NT2/D1 (cell line): ENCODE results near the gene L3MBTL3.

ENCODE experiments used
- DNase-seq: peaks from one replicate; pipeline ENCODE4 v3.0.0-alpha.2; 2011; ENCODE audit warnings: low read depth, low spot score
- H3K27me3 ChIP-seq: 2 replicates; pipeline ENCODE4 v1.6.0; 2011; ENCODE audit warnings: mild to moderate bottlenecking; ENCODE audit not compliant: insufficient read length, insufficient read depth
- H3K36me3 ChIP-seq: 2 replicates; pipeline ENCODE4 v1.6.1; 2011; ENCODE audit warnings: mild to moderate bottlenecking, low read length, mixed read lengths; ENCODE audit not compliant: insufficient read depth, insufficient read length
- H3K4me1 ChIP-seq: 2 replicates; pipeline ENCODE4 v1.5.1; 2011; ENCODE audit not compliant: insufficient read depth, insufficient read length
- H3K4me3 ChIP-seq: 2 replicates; pipeline ENCODE4 v1.5.1; 2011; ENCODE audit warnings: low read depth; ENCODE audit not compliant: insufficient read length
- H3K9ac ChIP-seq: 2 replicates; pipeline ENCODE4 v1.6.0; 2011; ENCODE audit warnings: low read depth; ENCODE audit not compliant: insufficient read length
- H3K9me3 ChIP-seq: 2 replicates; pipeline ENCODE4 v1.5.1; 2011; ENCODE audit warnings: mild to moderate bottlenecking, low read length; ENCODE audit not compliant: insufficient read depth
- SUZ12 ChIP-seq: IDR thresholded peaks from 2 replicates; pipeline ENCODE4 v1.6.1; 2011; ENCODE audit not compliant: insufficient read length, insufficient read depth; ENCODE audit errors: extremely low read depth
- YY1 ChIP-seq: IDR thresholded peaks from 2 replicates; pipeline ENCODE4 v1.6.1; 2011; ENCODE audit not compliant: insufficient read length, insufficient read depth
- ZNF274 ChIP-seq: IDR thresholded peaks from 2 replicates; pipeline ENCODE4 v1.6.1; 2011; ENCODE audit warnings: mild to moderate bottlenecking, low read depth, low read length

Gene L3MBTL3

DNA sequence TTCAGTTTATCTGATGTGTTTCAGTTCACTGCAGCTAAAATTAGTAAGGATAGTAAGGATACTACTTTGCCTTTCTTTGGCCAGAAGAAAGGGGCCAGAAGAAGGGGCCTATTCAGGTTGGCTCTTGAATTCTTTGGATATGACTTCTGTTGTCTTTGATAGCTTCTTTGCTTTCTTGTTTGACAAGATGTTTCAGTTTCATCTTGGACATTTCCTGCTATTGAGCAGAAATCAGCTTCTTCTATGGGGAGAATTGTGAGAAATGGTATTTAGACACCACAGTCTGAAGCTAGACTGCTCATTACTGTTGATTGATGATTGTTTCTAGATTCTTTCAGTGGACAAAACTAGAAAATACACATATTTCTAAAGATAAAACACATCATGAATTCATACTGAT is 23.2 kb downstream of the L3MBTL3 start:
- Histone ChIP-seq H3K27me3 (no peaks in the 10 kb centered on the region), H3K9ac (no peak overlapping the region), H3K36me3 (no peaks in the 10 kb centered on the region), H3K4me1 (no peaks in the 10 kb centered on the region), H3K9me3 (no peaks in the 10 kb centered on the region), H3K4me3 (no peak overlapping the region)
- TF ChIP-seq SUZ12 (no peak), ZNF274 (no peak), YY1 (no peak)
- DNase-seq: no peak

DNA sequence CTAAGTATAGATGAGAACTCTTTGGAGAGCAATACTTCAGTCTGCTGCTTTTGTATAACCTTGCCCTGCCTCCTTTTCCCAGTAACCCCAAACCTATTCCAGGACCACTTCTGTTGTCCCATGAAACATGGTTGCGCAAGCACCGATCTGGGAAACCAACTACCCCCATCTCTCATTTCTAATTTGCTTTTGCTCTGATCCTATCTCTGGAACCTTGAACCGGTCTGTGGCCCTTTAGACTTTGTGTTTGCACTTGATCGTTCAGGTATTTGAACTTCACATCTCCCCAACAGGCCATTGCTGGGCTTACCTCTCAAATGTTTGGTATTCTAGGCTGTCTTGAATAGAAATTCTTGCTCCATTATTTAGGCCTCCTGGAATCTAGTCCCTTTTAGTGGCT is 25.0 kb downstream of the L3MBTL3 start:
- no peaks in the 10 kb centered on the region for H3K9me3 ChIP-seq
- no peak for DNase-seq
- no peak overlapping the region for H3K9ac ChIP-seq
- H3K27me3 ChIP-seq: no peaks in the 10 kb centered on the region
- H3K4me1 ChIP-seq: no peaks in the 10 kb centered on the region
- H3K4me3 ChIP-seq: no peak overlapping the region
- no peaks in the 10 kb centered on the region for H3K36me3 ChIP-seq
- TF ChIP-seq YY1: no peak
- no peak for TF ChIP-seq ZNF274
- TF ChIP-seq SUZ12: no peak

DNA sequence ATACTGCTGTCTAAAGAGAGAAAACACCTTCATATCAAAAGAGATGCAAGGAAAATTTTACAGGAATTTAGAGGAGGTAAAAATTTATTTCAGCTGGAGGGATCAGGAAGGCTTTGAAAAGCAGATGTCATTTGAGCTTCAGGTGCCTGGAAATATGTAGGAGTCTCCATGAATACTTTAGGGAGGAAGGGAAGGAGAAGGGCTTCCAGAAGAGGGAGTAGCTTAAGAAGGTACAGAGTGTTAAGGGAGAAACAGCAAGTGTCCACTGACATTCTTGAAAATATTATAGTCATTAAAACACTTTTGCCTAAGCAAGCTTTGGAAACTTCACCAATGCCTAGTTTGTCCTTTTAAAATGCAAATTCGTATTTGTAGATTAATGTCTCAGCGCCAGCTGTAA is 27.2 kb downstream of the L3MBTL3 start:
- no peaks in the 10 kb centered on the region for H3K4me1 ChIP-seq
- TF ChIP-seq SUZ12 (no peak), ZNF274 (no peak), YY1 (no peak)
- H3K27me3 ChIP-seq: no peaks in the 10 kb centered on the region
- H3K9me3 ChIP-seq: no peaks in the 10 kb centered on the region
- H3K9ac ChIP-seq: no peak overlapping the region
- H3K4me3 ChIP-seq: no peak overlapping the region
- H3K36me3 ChIP-seq: no peaks in the 10 kb centered on the region
- no peak for DNase-seq

DNA sequence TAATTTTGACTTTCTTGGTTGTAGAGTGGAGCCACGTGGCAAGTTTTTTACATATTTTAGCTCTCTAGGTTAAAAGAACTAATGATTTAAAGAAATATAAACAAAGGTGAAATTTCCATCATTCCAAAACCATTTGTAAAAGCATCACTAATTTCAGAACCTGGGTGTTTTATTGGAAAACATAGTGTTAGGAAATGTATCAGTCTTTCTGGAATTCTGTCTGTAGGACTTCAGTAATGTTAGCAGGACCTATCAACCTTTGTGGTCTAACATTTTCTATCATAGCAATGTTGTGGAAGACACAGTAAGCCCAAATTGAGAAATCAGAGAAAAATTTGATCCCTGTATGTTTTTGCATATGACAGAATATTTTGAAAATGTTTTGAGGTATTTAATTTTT is 28.3 kb downstream of the L3MBTL3 start:
- Histone ChIP-seq H3K36me3 (peaks cover 6% of the 10 kb centered on the region), H3K9ac (no peak overlapping the region), H3K4me1 (no peaks in the 10 kb centered on the region), H3K9me3 (no peaks in the 10 kb centered on the region), H3K27me3 (no peaks in the 10 kb centered on the region), H3K4me3 (no peak overlapping the region)
- DNase-seq: no peak
- TF ChIP-seq ZNF274 (no peak), SUZ12 (no peak), YY1 (no peak)

DNA sequence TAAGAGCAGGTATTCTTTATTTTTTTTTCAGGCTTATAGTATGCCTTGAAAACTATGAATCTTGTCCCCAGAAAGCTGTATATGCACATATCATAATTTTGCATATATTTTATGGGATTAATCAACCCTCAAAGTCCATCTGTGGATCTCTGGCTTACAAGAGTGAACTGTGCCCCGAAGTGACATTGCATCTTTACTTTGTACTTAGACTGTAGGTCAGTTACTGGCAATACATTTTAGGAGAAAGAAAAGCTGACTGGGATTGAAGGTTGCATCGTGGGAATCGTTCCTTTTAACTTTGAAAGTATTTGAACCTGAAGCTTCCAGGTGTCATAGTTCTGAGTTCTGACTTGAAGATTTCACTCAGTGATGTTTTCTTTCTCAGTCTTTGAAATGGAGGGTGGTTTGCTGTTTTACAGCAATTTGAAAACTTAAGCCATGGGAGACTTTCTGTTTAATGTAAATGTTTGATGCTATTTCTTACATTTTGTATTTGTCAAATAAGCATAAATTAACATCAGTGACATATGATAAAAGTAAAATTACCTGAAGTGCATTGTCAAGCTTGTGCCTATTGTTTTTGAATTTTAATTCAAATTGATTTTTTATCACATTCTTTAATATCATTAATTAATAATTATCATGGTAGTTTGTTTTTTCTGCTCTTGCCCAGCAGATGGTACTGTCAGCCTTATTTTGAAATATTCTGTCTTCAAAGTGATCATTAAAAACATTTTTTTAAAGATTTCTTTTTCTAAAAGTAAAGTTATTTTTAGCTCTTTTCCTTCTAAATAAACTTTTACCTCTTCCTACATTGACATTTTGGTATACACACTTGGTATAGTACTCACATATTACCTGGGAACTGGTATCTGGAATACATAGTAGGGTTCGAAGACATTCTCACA is 29.0 kb downstream of the L3MBTL3 start:
- DNase-seq: no peak
- Histone ChIP-seq H3K36me3 (peaks cover 8% of the 10 kb centered on the region), H3K9me3 (no peaks in the 10 kb centered on the region), H3K4me1 (no peaks in the 10 kb centered on the region), H3K4me3 (no peak overlapping the region), H3K27me3 (no peaks in the 10 kb centered on the region), H3K9ac (no peak overlapping the region)
- TF ChIP-seq ZNF274 (no peak), SUZ12 (no peak), YY1 (no peak)

DNA sequence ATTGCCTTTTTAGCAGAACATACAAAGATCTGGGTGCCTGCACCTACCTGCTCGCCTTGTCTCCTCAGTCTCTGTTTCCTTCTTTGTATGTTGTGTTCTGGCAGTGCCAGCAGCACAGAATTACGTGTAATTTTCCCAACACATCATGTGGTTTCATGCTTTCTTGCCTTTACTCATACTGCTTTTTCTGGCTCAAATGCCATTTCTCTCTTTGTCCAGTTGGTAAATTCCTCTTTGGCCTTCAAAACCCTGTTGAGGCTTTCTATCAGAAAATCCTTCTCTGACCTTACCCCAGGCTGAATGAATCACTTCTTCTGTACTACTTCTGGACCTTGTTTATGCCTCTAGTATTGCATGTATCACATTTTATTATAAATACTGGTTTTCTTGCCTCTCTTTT is 31.8 kb downstream of the L3MBTL3 start:
- Histone ChIP-seq H3K9ac (no peak overlapping the region), H3K9me3 (no peaks in the 10 kb centered on the region), H3K4me3 (no peak overlapping the region), H3K36me3 (peaks cover 11% of the 10 kb centered on the region), H3K4me1 (no peaks in the 10 kb centered on the region), H3K27me3 (no peaks in the 10 kb centered on the region)
- TF ChIP-seq YY1 (no peak), SUZ12 (no peak)
- DNase-seq: no peak

DNA sequence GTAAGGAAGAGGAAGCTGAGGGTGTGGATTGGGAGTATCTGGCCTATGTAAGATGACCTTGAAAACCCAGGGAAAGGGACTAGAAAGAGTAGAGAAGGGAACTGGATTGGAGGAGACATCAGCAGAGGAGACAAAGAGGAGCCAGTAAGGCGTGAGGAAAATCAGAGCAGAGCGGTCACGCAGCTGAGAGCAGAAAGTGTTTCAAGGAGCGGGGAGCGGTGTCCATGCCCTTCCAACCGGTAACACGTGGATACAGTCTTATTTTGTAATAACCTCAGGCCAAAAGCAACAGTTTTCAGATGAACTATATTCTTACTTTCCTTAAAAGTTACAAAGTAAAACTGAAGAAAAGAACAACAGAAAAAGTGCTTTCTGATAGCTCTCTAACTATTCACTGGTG is 36.3 kb downstream of the L3MBTL3 start:
- Histone ChIP-seq H3K9ac (no peak overlapping the region), H3K9me3 (no peaks in the 10 kb centered on the region), H3K4me3 (no peak overlapping the region), H3K27me3 (no peaks in the 10 kb centered on the region), H3K4me1 (no peaks in the 10 kb centered on the region), H3K36me3 (peaks cover 15% of the 10 kb centered on the region)
- TF ChIP-seq SUZ12 (no peak), ZNF274 (no peak), YY1 (no peak)
- DNase-seq: no peak

DNA sequence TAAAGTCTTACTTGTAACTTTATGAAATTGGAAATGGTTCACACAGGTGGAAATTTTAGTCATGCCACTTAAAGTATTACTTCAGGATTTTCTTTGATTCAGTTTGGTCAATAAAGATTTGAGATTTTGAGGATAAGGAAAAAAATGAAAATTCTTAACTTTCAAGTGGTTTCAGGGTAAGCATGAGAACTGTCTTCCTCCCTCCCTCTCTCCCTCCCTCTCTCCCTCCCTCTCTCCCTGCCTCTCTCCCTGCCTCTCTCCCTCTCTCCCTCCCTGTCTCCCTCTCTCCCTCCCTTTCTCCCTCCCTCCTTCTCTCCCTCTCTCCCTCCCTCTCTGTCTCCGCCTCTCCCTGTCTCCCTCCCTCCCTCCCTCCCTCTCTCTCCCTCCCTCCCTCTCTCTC is 36.9 kb downstream of the L3MBTL3 start:
- DNase-seq: no peak
- H3K9ac ChIP-seq: no peak overlapping the region
- no peaks in the 10 kb centered on the region for H3K4me1 ChIP-seq
- no peak overlapping the region for H3K4me3 ChIP-seq
- H3K36me3 ChIP-seq: peaks cover 15% of the 10 kb centered on the region
- H3K9me3 ChIP-seq: no peaks in the 10 kb centered on the region
- no peaks in the 10 kb centered on the region for H3K27me3 ChIP-seq
- TF ChIP-seq SUZ12 (no peak), YY1 (no peak), ZNF274 (no peak)
